ENCODE measurements around the gene MGLL.
A peak's percentile ranks its signal among the peaks of the same experiment; 100 is the strongest.

Gene MGLL

GRCh38 chr3:127859730-127860129 lies 37.4 kb upstream of the MGLL start:
- H3K27ac ChIP-seq = no peak overlapping the region
- no peaks in the 10 kb centered on the region for H3K36me3 ChIP-seq (replicated peaks)
- in situ Hi-C loops (cut with HindIII; ENCODE audit: low pct_ligation_motif_present, low sequenced_read_pairs) = no loop called here

GRCh38 chr3:127858937-127859336 lies 36.6 kb upstream of the MGLL start:
- no peaks in the 10 kb centered on the region for H3K27me3 ChIP-seq (replicated peaks)
- H3K4me3 ChIP-seq (ENCODE audit: low read depth, low read length) = no peak overlapping the region
- no peaks in the 10 kb centered on the region for H3K36me3 ChIP-seq (replicated peaks)
- TF ChIP-seq CTCF (IDR thresholded peaks at IDR 0.05; ENCODE audit: low read depth, low read length, missing control alignments) = no peak
- H3K27ac ChIP-seq = no peak overlapping the region
- no peak for DNase-seq
- in situ Hi-C loops (cut with HindIII; ENCODE audit: low pct_ligation_motif_present, low sequenced_read_pairs) = no loop called here

More at GRCh38 chr3:127859730-127860129, 37.4 kb upstream of the MGLL start:
- no peak for DNase-seq
- no peak overlapping the region for H3K4me3 ChIP-seq (ENCODE audit: low read depth, low read length)
- no peaks in the 10 kb centered on the region for H3K27me3 ChIP-seq (replicated peaks)
- no peak for TF ChIP-seq CTCF (IDR thresholded peaks at IDR 0.05; ENCODE audit: low read depth, low read length, missing control alignments)

- Histone ChIP-seq H3K4me3 (ENCODE audit: low read depth, low read length) (no peak overlapping the region), H3K27ac (no peak overlapping the region), H3K27me3 (replicated peaks) (no peaks in the 10 kb centered on the region), H3K36me3 (replicated peaks) (no peaks in the 10 kb centered on the region)
- in situ Hi-C loops (cut with HindIII; ENCODE audit: low pct_ligation_motif_present, low sequenced_read_pairs) = no loop called here
- no peak for TF ChIP-seq CTCF (IDR thresholded peaks at IDR 0.05; ENCODE audit: low read depth, low read length, missing control alignments)
- no peak for DNase-seq
These were observed 36.2 kb upstream of the MGLL start for GRCh38 chr3:127858521-127858920.

- no peak for DNase-seq
- H3K4me3 ChIP-seq (ENCODE audit: low read depth, low read length) = no peak overlapping the region
- no peak overlapping the region for H3K27ac ChIP-seq
- no peaks in the 10 kb centered on the region for H3K36me3 ChIP-seq (replicated peaks)
- in situ Hi-C loops (cut with HindIII; ENCODE audit: low pct_ligation_motif_present, low sequenced_read_pairs) = no loop called here
- H3K27me3 ChIP-seq (replicated peaks) = no peaks in the 10 kb centered on the region
- peak; percentile 38 for TF ChIP-seq CTCF (IDR thresholded peaks at IDR 0.05; ENCODE audit: low read depth, low read length, missing control alignments)
These were observed 35.0 kb upstream of the MGLL start for GRCh38 chr3:127857333-127857732.

- Histone ChIP-seq H3K27me3 (replicated peaks) (no peaks in the 10 kb centered on the region), H3K27ac (no peak overlapping the region), H3K4me3 (ENCODE audit: low read depth, low read length) (no peak overlapping the region), H3K36me3 (replicated peaks) (no peaks in the 10 kb centered on the region)
- TF ChIP-seq CTCF (IDR thresholded peaks at IDR 0.05; ENCODE audit: low read depth, low read length, missing control alignments) = no peak
- DNase-seq = no peak
- in situ Hi-C loops (cut with HindIII; ENCODE audit: low pct_ligation_motif_present, low sequenced_read_pairs) = no loop called here
These were observed 34.5 kb upstream of the MGLL start for GRCh38 chr3:127856801-127857200.

GRCh38 chr3:127855246-127855645 lies 32.9 kb upstream of the MGLL start:
- DNase-seq = no peak
- TF ChIP-seq CTCF (IDR thresholded peaks at IDR 0.05; ENCODE audit: low read depth, low read length, missing control alignments) = no peak
- Histone ChIP-seq H3K27me3 (replicated peaks) (no peaks in the 10 kb centered on the region), H3K27ac (no peak overlapping the region), H3K4me3 (ENCODE audit: low read depth, low read length) (no peak overlapping the region), H3K36me3 (replicated peaks) (no peaks in the 10 kb centered on the region)
- in situ Hi-C loops (cut with HindIII; ENCODE audit: low pct_ligation_motif_present, low sequenced_read_pairs) = no loop called here
